Middle frontal gyrus (tissue), 1 donor: ENCODE data around the gene PFKM.
"Not testable (repeated sequence)": the region's sequence is repeated elsewhere in the genome, so short reads cannot be mapped to it uniquely, and the experiment has no call there.

Experiments
- DNase-seq: peaks from one replicate; pipeline ENCODE4 v3.0.0-alpha.2; 2015; ENCODE audit warnings: low spot score; ENCODE audit errors: extremely low spot score

Gene PFKM

DNA sequence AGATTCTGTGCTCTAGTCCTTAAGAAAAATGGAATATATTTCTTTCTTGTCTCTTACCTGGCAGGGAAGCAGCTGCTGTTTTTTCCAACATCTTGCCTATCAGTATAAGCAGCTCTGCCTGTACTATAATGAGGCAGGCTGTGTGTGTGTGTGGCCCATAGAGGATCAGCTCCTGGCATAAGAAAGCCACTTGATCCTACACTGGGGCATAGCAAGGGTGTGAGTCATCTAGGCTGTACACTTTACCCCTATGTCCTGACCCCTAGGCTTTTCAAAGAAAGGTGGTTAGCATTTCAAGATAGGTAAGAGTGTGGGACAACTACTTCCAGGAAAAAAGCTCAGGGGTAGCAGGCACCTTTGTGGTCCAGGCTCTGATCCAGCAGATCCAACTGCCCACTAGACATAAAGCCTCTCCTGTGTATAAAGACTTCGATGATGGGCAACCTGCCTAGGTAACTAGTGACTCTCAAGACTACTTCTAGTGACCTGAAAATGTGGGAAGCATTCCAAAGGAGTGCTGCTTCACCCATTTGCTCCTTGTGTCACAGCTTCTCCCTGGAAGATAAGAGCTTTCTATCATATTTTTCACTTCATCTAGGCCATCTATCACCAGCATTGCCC lies 8.4 kb upstream of the PFKM start:
- no peak for DNase-seq

DNA sequence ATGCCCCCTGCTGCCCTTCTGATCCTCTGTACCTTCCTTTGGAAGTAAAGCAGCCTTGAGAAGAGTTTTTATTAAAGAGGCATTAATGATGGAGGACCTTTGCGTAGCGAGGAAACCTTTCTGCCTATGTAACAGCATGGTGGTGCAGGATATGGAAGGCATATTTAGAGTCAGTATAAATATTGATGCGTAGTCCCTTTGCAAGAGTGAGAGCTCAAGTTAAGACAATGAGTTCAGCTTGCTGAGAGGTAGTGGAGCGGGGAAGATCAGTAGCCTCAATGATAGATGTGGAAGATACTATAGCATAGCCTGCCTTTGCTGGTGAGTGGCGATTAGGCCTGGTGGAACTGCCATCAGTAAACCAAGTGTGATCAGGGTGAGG lies 7.9 kb upstream of the PFKM start:
- DNase-seq, result not testable (repeated sequence)

DNA sequence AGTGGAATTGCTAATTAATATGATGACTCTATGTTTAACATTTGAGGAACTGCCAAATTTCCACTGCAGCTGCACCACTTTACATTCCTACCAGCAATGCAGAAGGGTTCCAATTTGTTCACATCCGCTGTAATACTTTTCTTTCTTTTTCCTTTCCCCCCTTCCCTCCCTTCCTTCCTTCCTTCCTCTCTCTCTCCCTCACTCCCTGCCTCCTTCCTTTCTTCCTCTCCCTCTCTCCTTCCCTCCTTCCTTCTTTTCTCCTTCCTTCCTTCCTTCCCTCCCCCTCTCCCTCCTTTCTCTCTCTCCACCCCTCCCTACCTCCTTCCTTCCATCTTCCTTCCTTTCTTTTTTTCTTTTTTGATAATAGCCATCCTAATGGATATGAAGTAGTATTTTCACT lies 3.2 kb upstream of the PFKM start:
- DNase-seq, result no peak

DNA sequence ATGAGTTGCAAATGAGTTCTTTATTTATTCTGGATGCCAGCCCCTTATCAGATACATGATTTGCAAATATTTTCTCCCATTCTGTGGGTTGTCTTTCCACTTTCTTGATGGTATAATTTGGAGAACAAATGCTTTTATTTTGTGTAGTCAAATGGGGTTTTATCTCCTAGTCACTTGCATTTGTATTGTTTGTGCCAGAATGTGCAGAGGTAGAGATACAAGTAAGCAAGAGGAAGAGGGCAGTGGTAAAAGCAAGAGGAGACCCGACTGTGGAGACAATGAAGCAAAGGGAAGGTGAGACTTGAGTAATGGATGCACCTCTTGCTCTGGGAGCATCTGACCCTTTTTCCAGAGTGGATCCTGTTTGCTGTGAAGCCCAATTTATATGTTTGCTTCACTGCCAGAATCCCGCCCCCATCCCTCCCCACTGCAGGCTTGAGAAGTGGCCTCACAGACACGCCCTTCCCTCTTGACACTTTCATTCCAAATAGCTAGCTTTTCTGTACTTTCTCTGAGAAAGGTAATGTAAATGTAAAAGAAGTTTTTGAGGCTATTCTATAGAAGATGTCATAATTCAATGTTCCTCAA lies 786 bp upstream of the PFKM start:
- DNase-seq, result no peak

DNA sequence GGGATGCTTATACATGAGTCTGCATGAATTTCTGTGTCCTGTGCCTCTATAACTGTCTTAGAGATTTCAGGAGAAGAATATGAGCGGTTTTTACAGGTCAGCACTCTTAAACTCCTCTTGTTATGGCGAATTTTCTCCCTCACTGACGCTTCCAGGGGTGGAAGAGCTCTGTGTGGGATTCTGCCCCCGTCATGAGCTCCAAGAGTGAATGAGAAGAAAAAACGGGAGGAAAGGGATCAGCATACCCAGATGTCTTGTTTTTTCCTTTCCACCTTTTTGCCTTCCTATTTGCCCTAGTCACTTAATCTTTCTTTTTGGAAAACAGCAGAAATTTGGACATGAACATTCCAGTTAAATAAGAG lies 651 bp downstream of the PFKM start:
- no peak for DNase-seq

DNA sequence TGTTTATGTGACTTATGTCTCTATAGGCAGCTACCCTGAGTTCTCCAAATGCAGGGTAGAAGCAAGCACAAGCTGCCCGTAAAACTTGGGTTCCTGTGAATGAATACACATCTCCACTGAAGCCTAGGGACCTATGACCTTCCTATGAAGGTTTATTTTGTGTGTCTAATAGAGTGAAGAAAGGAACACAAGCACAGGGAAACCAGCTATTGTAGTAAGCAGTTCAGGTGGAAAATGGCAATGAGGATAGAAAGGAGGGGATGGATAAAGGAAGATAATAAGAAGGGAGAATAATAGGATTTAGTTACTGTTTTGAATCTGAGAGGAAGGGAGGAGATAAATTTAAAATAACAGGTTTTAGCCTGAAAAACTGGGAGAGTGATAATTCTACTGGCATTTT lies 2.4 kb downstream of the PFKM start:
- DNase-seq, result no peak

DNA sequence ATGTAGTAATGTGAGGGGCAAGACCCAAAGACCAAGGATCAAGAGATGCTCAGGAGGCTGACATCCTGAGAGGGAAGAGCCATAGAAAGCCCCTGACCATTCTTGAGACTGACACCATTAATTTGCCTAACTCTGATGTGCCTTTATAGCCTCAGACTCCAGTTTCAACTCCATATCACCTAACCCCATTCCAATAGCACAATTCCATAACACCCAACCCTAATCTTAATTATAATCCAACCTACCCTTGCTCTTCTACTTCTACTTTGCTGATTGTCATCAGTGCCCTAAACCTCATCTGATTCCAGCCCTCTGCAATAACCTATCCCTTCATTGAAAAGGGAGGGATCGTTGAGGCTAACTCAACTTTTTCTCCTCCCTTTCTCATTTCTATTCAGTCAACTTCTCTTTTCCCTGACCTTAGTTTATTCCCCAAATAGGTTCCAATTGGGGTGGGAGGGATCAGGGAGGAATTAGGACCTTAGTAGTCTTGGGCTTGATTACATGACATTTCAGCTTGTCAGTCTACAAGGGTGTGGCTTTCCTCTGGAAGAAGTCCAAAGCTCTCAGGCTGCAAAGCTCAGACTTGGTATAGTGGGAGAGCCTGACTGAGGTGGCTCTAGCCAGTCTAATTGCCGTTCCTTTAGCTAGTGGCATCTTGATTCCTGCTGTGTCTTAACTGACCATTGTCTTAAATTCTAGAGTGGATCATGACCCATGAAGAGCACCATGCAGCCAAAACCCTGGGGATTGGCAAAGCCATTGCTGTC lies 3.1 kb downstream of the PFKM start:
- no peak for DNase-seq

DNA sequence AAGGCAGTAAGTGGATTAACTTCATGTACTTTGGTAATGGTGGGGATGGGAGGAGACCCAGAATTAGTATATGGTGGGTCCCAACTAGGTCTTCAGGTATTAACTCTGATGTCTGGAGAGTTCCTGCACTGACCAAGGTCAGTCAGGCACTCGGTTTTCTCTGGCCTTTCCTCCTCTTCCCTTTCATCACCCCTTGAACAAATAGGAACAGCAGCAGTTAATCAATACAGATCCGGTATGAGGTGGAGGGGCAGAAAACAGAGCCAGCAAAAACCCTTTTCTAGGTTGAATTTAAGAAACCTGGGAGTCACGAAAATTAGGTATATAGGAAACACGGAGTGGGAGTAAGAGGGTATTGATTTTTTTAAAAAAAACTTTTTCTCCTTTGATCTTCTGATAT lies 4.0 kb downstream of the PFKM start:
- no peak for DNase-seq

DNA sequence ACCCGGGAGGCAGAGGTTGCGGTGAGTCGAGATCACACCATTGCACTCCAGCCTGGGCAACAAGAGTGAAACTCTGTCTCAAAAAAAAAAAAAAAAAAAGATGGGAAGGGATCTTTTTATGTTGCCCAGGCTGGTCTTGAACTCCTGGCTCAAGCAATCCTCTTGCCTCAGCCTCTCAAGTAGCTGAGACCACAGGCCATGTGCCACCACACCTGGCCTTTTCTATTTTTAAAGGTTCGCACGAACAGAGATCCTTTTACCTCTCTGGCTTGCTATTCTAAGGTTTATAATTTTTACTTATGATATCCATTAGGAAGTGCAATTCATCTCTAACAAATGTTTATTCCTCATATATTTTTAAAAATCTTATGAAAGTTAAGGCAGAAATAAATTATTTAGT lies 6.4 kb downstream of the PFKM start:
- DNase-seq, result not testable (repeated sequence)

DNA sequence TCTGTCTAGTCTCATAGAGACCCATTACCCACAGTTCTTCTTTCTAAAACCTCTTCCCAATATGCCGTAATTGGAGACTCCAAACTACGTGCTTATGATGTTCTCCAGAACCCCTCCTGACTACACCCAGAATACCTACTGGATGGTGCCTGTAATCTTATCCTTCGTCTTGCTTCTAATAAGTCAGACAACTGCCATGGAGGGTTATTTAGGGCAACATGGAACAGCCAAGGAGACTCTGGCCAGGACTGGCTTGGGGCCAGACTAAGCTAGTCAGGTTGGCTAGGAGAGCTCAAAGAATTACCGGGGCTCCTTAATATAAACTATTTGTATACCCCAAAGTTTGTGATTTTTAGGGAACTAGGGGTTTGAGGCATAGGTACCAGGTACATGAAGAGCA lies 6.8 kb downstream of the PFKM start:
- no peak for DNase-seq

DNA sequence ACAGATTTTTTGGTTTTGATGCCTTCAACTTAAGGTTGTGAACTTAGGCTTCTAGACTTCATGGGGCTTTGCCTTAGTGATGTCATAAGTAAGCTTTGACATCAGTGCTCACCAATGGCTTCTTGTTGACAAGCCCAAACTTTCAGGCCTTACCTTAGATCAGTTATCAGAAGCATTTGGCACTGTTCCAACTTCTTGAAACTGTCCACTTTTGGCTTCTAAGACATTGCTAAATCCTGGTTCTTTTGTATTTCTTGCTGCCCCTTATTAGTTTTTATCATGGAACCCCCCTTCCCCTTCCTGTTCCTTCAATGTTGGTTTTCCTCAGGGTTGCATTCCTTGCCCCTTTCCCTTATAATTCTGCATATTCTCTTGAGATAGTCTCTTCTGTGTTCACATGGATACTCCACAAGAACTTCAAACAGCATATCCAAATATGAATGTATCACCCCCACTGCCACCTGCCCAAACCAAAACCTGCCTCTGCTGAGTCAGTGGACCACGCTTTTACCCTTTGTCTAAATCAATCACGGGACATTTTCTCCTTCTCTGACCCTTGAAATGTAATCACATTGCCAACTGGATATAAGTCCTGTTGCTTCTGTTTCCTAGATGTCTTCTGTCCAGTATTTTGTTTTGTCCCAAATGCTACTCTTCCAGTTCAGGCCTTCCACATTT lies 7.9 kb downstream of the PFKM start:
- no peak for DNase-seq

DNA sequence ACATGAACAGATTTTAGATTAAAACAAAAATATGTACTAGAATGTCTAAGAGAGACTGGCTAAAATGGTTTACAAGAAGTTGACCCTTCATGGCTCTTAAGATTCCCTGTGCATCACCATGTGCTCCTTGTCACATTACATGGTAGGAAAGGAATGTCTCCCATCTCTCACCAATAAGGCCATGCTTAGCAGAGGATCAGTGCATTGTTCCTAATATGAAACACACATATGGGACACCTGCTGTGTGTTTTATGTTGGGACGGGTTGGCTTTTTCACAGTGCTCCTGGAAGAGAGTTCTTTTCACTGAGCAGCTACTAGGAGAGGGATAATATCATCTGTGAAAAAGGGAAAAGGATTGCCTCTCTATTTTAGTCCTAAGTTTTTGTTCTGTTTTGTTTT lies 9.6 kb downstream of the PFKM start:
- no peak for DNase-seq

DNA sequence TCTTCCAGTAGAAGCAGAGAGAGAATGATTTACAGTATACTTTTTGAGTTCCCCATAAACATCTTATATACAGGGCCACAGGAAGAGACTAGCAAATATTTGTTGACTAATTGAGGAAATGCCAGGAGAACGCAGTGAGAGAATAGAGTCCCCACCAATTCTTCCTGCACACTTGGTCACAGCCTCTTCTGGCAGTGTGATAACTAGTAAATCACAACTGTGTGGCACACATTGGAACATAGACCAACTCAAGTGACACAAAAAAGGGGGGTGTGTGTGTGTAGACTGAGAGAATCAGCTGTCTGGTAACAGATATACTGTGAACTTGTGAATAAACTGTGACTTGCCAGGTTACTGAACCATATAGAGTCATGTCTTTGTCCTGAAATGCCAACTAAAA lies 10.2 kb downstream of the PFKM start:
- no peak for DNase-seq

DNA sequence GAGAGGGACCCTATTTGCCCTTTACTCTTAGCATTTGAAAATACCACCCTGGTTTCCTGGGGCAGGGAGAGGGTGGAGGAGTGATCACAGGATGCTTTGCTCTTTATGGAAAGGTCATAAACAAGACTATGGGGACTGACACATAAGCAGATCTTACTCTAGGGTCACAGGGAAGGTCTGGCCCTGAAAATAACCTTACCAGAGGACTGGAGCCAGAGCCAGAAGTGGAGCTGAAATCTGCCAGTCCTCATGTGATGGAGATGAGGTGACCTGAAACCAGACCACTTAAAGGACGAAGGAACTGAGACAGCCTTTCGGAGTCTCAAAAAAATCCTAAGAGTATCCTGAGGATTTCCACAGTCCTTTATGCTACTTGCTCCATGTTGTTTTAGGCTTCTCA lies 12.4 kb downstream of the PFKM start:
- no peak for DNase-seq

DNA sequence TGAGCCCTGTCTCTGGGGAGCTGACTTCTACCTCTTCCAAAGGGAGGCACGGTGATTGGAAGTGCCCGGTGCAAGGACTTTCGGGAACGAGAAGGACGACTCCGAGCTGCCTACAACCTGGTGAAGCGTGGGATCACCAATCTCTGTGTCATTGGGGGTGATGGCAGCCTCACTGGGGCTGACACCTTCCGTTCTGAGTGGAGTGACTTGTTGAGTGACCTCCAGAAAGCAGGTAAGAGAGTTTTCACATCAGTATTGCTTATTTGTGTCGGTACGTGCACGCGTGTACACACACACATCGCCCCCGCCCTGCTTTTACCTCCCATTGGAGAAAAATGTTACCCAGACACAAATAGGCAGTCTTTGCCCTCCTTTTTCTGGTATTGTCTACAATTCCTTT lies 13.7 kb downstream of the PFKM start:
- no peak for DNase-seq

DNA sequence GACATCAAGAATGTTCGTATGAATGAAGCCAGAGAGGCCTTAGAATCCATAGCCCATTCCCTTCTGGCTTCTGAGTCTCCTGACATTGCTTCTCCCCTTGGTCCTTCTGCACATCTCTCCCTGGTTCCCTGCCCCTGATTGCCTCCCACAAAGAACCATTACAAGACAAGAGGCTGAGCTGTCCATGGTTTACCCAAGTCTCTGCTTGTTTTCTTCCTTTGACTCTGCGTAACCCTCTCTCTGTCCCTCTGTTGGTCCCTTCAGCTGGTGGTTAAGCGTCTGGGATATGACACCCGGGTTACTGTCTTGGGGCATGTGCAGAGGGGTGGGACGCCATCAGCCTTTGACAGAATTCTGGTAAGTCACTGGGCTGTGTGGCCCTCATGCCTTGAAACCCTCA lies 15.9 kb downstream of the PFKM start:
- no peak for DNase-seq

DNA sequence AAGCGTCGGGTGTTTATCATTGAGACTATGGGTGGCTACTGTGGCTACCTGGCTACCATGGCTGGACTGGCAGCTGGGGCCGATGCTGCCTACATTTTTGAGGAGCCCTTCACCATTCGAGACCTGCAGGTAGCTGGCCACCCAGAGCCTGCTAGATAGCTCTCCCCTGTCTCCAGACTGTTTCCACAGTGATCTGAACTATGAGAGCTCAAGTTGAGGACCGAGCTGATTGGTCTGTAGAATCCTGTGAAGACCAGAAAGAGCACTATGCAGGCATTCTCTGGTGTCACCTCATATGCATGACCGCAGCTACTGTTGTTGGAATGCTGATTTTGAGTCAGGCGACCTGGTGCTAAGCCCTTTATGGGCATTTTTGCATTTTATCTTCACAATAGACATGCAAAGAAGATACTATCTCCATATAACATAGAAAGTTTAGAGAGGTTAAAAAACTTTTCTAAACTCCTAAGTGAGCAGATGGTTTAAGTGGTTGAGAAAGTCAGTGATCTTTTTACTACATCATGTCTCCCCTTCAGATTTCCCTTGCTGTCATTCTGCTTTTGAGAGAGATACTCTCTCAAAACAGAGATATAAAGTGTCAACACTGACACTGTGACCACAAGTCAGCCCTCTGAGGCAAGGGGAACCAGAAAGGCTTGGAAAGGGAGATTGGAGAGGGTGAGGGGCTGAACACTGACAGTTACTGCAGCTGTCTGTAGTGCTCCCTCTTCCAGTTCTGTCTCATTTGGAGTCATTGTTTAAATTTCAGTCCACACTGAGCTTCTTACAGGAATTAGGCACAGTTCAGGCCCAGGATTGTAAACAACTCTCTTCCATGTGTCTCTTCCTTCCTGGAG lies 23.9 kb downstream of the PFKM start:
- no peak for DNase-seq

DNA sequence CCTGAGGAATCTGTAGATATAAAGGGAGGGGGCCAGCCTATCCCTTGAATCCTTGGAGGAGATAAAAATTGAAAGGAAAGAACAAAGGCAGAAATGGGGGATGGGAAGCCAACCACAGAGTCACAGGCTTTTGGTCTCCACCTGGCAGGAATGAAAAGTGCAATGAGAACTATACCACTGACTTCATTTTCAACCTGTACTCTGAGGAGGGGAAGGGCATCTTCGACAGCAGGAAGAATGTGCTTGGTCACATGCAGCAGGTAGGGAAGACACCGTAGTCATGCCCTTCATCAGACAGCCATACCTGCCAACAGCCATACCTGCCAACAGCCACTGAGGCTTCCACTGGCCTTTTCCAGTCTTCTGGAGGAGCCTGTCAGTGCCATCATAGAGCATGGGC lies 24.7 kb downstream of the PFKM start:
- no peak for DNase-seq

DNA sequence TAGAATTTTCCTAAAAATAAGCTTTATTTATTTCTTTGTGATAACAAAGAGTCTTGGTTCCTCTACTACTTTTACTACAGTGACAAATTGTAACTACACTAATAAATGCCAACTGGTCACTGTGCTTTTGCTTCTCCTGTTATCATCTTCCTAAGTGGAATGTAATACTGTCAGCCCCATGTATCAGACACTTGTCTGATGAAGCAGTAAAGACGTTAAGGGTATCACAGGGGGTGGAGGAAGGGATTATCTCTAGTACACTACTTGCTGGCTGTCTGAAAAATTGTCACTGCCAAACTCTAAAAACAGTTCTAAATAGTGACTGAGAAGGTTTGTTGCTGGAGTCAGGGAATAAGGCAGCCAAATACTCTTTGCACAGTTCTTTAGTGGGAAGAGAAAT lies 26.8 kb downstream of the PFKM start:
- DNase-seq, result no peak

DNA sequence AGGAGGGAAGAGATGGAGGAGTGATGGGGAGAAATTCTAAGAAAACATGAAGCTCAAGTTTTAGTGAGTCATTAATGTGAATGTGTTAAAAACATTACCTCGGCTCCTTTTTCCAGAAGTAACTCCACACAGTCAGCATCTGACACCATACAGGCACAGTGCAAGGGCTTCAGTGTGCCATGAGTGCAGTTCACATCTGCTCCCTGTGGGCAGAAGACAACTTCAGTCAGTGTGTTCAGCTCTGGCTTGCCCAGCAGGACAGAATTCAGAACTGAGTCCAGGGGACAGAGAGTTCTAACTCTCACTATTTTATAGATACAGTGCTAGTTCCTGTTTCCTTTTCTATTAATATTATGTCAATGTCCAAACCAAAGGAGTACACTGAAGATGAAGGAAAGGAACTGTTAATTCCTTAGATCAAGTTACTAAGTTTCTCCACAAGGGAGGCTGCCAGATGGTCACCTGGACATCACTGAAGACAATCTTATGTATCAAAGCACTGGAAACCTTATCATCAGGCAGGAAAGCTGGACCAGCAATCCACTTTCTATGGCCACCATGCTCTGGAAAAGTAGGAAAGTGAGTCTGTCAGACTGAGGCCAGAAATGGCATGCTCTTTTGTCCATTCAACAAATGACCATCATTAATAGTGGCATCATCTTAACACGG lies 32.1 kb downstream of the PFKM start:
- no peak for DNase-seq

DNA sequence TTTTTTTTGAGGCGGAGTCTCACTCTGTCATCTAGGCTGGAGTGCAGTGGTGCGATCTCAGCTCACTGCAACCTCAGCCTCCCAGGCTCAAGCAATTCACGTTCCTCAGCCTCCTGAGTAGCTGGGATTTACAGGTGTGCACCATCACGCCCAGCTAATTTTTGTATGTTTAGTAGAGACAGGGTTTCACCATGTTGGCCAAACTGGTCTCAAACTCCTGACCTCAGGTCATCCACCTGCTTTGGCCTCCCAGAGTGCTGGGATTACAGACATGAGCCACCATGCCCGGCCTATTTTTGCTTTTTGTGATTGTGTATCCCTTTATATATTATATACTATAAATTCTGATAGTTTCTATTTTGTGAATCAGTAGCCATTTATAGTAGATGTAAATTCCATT lies 36.6 kb downstream of the PFKM start:
- DNase-seq, result not testable (repeated sequence)
